ENCODE measurements around the gene SLC25A38. TPM values are rescaled to one million over a fixed set of nuclear protein-coding genes. Genes with fewer than 3 reads are reported as not detected.

SLC25A38 gene
- total and polyA plus RNA-seq, 9 of the 15 experiments (the other 6 are each of a cell fraction or from before 2014, with no cell fraction given): 13.5 to 51.1 (median 30.6) TPM

- no peak for TF ChIP-seq RBBP5 (IDR thresholded peaks at IDR 0.05; ENCODE audit: borderline replicate concordance, insufficient read depth, low read length, poor library complexity, severe bottlenecking)
- TF ChIP-seq SMARCC2 (IDR thresholded peaks at IDR 0.05; ENCODE audit: low read depth): no peak; the same call in 1 of the 2 replicates
- no peak for TF ChIP-seq CBX5 (IDR thresholded peaks at IDR 0.05; ENCODE audit: borderline replicate concordance, low read depth)
- TF ChIP-seq NELFE (IDR thresholded peaks at IDR 0.05; ENCODE audit: insufficient read depth, insufficient read length): no peak
- TF ChIP-seq RUNX1 (IDR thresholded peaks at IDR 0.05; ENCODE audit: low read depth): no peak
- TF ChIP-seq POLR2H (tag; IDR thresholded peaks at IDR 0.05; ENCODE audit: low read depth): no peak
- no peak for TF ChIP-seq SMC3 (conservative IDR thresholded peaks at IDR 0.05; ENCODE audit: insufficient read depth, low read depth, low read length)
- peak; percentile 83; the same call in 1 of the 2 replicates for TF ChIP-seq MEF2A (IDR thresholded peaks at IDR 0.05; ENCODE audit: control insufficient read depth, low read depth, low read length)
- no peak for TF ChIP-seq ZNF707 (CRISPR knock-in tag; conservative IDR thresholded peaks at IDR 0.05)
- TF ChIP-seq ZBTB1 (CRISPR knock-in tag; IDR thresholded peaks at IDR 0.05; ENCODE audit: borderline replicate concordance, low read depth): no peak
- TF ChIP-seq SMAD2 (IDR thresholded peaks at IDR 0.05; ENCODE audit: low read depth, low read length): no peak
- no peak for TF ChIP-seq KAT7 (CRISPR knock-in tag; IDR thresholded peaks at IDR 0.05; ENCODE audit: borderline replicate concordance)
- no peak for TF ChIP-seq PPARD (CRISPR knock-in tag; IDR thresholded peaks at IDR 0.05)
- TF ChIP-seq TAL1 (IDR thresholded peaks at IDR 0.05): peak; percentile 85
- no peak for TF ChIP-seq CBX2 (IDR thresholded peaks at IDR 0.05; ENCODE audit: insufficient read depth, low read length, poor library complexity, severe bottlenecking)
- TF ChIP-seq RAD51 (IDR thresholded peaks at IDR 0.05; ENCODE audit: borderline replicate concordance, low read depth): no peak
- no peak for TF ChIP-seq ZZZ3 (IDR thresholded peaks at IDR 0.05)
- TF ChIP-seq CBX3 (IDR thresholded peaks at IDR 0.05; ENCODE audit: borderline replicate concordance in 1 of 2, low read length in 2 of 2): peak in 1 of 2 experiments; percentile 63; a peak in 1 of 3 replicates
- peak; percentile 56; the same call in 1 of the 2 replicates for TF ChIP-seq NBN (IDR thresholded peaks at IDR 0.05; ENCODE audit: low read depth)
- no peak for TF ChIP-seq GABPA (tag; conservative IDR thresholded peaks at IDR 0.05; ENCODE audit: low read depth)
- no peak for TF ChIP-seq FOSL1 (tag; conservative IDR thresholded peaks at IDR 0.05)
- TF ChIP-seq MYC (IDR thresholded peaks at IDR 0.05; ENCODE audit: low read depth, low read length): no peak
- no peak for TF ChIP-seq MYC (CRISPR knock-in tag; IDR thresholded peaks at IDR 0.05; ENCODE audit: borderline replicate concordance, low read depth)
- no peak for TF ChIP-seq CCAR2 (IDR thresholded peaks at IDR 0.05; ENCODE audit: low read depth, low read length)
- no peak for TF ChIP-seq MYNN (IDR thresholded peaks at IDR 0.05)
- TF ChIP-seq MYNN (CRISPR knock-in tag; IDR thresholded peaks at IDR 0.05): no peak
- TF ChIP-seq ZBTB49 (CRISPR knock-in tag; IDR thresholded peaks at IDR 0.05; ENCODE audit: borderline replicate concordance): no peak
- TF ChIP-seq ZFP30 (CRISPR knock-in tag; IDR thresholded peaks at IDR 0.05; ENCODE audit: borderline replicate concordance): no peak
Observed at GRCh38 chr3:39388741-39389248, 5.6 kb downstream of the SLC25A38 start (continued).

Measured in K562 (cell line).